Endodermal cell (in vitro differentiated cells): ENCODE results near the gene PARD3B. TPM values are rescaled to one million over a fixed set of nuclear protein-coding genes. Genes with fewer than 3 reads are reported as not detected.

Experiments
- DNase-seq: peaks from one replicate; pipeline ENCODE4 v3.0.0-alpha.2; 2017
- H3K27ac ChIP-seq: 2 replicates; pipeline ENCODE4 v1.5.1; 2013; ENCODE audit warnings: mild to moderate bottlenecking, low read depth, low read length, moderate library complexity
- H3K27me3 ChIP-seq: 2 replicates; pipeline ENCODE4 v1.6.1; 2013; ENCODE audit warnings: mild to moderate bottlenecking, low read length, moderate library complexity; ENCODE audit not compliant: insufficient read depth, control insufficient read depth, poor library complexity, severe bottlenecking
- H3K36me3 ChIP-seq: 2 replicates; pipeline ENCODE4 v1.7.0; 2013; ENCODE audit warnings: mild to moderate bottlenecking, low read length, moderate library complexity; ENCODE audit not compliant: control insufficient read depth, insufficient read depth
- H3K4me1 ChIP-seq: one replicate; pipeline ENCODE4 v1.7.0; 2013; ENCODE audit warnings: low read length; ENCODE audit not compliant: control insufficient read depth, insufficient read depth
- H3K4me3 ChIP-seq: 2 replicates; pipeline ENCODE4 v1.5.1; 2013; ENCODE audit warnings: mild to moderate bottlenecking, low read length, moderate library complexity
- H3K9ac ChIP-seq: 2 replicates; pipeline ENCODE4 v1.6.1; 2013; ENCODE audit warnings: mild to moderate bottlenecking, low read length, moderate library complexity; ENCODE audit not compliant: poor library complexity, severe bottlenecking; ENCODE audit errors: extremely low read depth
- H3K9me3 ChIP-seq: 2 replicates; pipeline ENCODE4 v1.6.1; 2013; ENCODE audit warnings: mild to moderate bottlenecking, low read length, moderate library complexity; ENCODE audit not compliant: control insufficient read depth
- H3K27ac Mint-ChIP-seq: 2 replicates; pipeline ENCODE4 v1.8.0; 2020; ENCODE audit warnings: mixed read lengths
- H3K27me3 Mint-ChIP-seq: 2 replicates; pipeline ENCODE4 v1.8.0; 2021; ENCODE audit warnings: mild to moderate bottlenecking, mixed read lengths; ENCODE audit not compliant: insufficient read depth
- H3K36me3 Mint-ChIP-seq: 2 replicates; pipeline ENCODE4 v1.8.0; 2020; ENCODE audit warnings: low read depth, mixed read lengths
- H3K4me1 Mint-ChIP-seq: 2 replicates; pipeline ENCODE4 v1.8.0; 2020; ENCODE audit warnings: mixed read lengths
- H3K4me3 Mint-ChIP-seq: 2 replicates; pipeline ENCODE4 v1.8.0; 2020; ENCODE audit warnings: mild to moderate bottlenecking, moderate library complexity, mixed read lengths
- H3K9me3 Mint-ChIP-seq: 2 replicates; pipeline ENCODE4 v1.8.0; 2020; ENCODE audit warnings: mild to moderate bottlenecking, mixed read lengths
- CTCF ChIP-seq: fragments of 200-600 bp; sonication (generic); conservative IDR thresholded peaks from 2 replicates; pipeline ENCODE4 v1.5.0; 2021; ENCODE audit warnings: antibody characterized with exemption, mild to moderate bottlenecking
- WGBS, 2 experiments: methylation state at CpG; one replicate each; pipeline versions ENCODE4 v1.1.5 to v1.1.7; 2013; ENCODE audit warnings: missing lambda C conversion rate in 2 of 2, mixed read lengths in 1 of 2; ENCODE audit not compliant: insufficient coverage in 1 of 2, insufficient read length in 1 of 2; 5-methylcytosine and 5-hydroxymethylcytosine counted together
- total RNA-seq, 2 donors: library from RNA; stranded (reverse); fragmentation: NEBNext Ultra II Directional in 1 of 2; extraction: Animal tissue kit (Norgen Biotek cat#: 25700) in 1 of 2; gene quantifications; 2 replicates in 1 of 2; 3 replicates in 1 of 2; pipeline ENCODE4 v1.2.1, GENCODE V29; 2021

Gene PARD3B
- total RNA-seq, 2 donors from 2014 or later: 2.5 to 5.6 TPM

GRCh38 chr2:205190528-205190927 is 645.3 kb downstream of the PARD3B start:
- no peaks in the 10 kb centered on the region for H3K4me1 ChIP-seq
- peaks cover 8% of the 10 kb centered on the region for H3K4me1 Mint-ChIP-seq
- H3K36me3 ChIP-seq: no peaks in the 10 kb centered on the region
- H3K9me3 Mint-ChIP-seq: no peaks in the 10 kb centered on the region
- WGBS, 2 experiments: 85 to 100% methylated on average over 1 to 2 of the region's 2 CpGs
- TF ChIP-seq CTCF: no peak
- H3K27me3 ChIP-seq: no peaks in the 10 kb centered on the region
- H3K4me3 ChIP-seq: no peak overlapping the region
- no peak overlapping the region for H3K9ac ChIP-seq
- H3K9me3 ChIP-seq: no peaks in the 10 kb centered on the region
- no peak overlapping the region for H3K4me3 Mint-ChIP-seq
- H3K36me3 Mint-ChIP-seq: no peaks in the 10 kb centered on the region
- H3K27ac Mint-ChIP-seq: no peak overlapping the region
- no peaks in the 10 kb centered on the region for H3K27me3 Mint-ChIP-seq
- no peak overlapping the region for H3K27ac ChIP-seq
- no peak for DNase-seq

- H3K4me3 Mint-ChIP-seq: no peak overlapping the region
- no peak for TF ChIP-seq CTCF
- no peak for DNase-seq
- Histone ChIP-seq H3K27ac (no peak overlapping the region), H3K9ac (no peak overlapping the region), H3K9me3 (no peaks in the 10 kb centered on the region), H3K4me3 (no peak overlapping the region), H3K27me3 (no peaks in the 10 kb centered on the region), H3K36me3 (no peaks in the 10 kb centered on the region), H3K4me1 (no peaks in the 10 kb centered on the region)
- no peaks in the 10 kb centered on the region for H3K9me3 Mint-ChIP-seq
- no peaks in the 10 kb centered on the region for H3K27me3 Mint-ChIP-seq
- H3K36me3 Mint-ChIP-seq: no peaks in the 10 kb centered on the region
- H3K4me1 Mint-ChIP-seq: peaks cover 13% of the 10 kb centered on the region
- 80% methylated on average over 5 of the region's 5 CpGs; no CpG with 5 or more reads in 1 of the 2 experiments for WGBS, 2 experiments
- H3K27ac Mint-ChIP-seq: no peak overlapping the region
These were observed 648.0 kb downstream of the PARD3B start for GRCh38 chr2:205193125-205193835.

- no peak for DNase-seq
- H3K4me1 ChIP-seq: no peaks in the 10 kb centered on the region
- Mint-ChIP-seq H3K4me3 (no peak overlapping the region), H3K27me3 (no peaks in the 10 kb centered on the region), H3K9me3 (no peaks in the 10 kb centered on the region), H3K4me1 (peaks cover 13% of the 10 kb centered on the region), H3K36me3 (no peaks in the 10 kb centered on the region), H3K27ac (no peak overlapping the region)
- no peak overlapping the region for H3K27ac ChIP-seq
- H3K9me3 ChIP-seq: no peaks in the 10 kb centered on the region
- peak; percentile 59 for TF ChIP-seq CTCF
- H3K4me3 ChIP-seq: no peak overlapping the region
- 88 to 90% methylated on average over 3 to 4 of the region's 4 CpGs for WGBS, 2 experiments
- no peaks in the 10 kb centered on the region for H3K36me3 ChIP-seq
- H3K9ac ChIP-seq: no peak overlapping the region
- no peaks in the 10 kb centered on the region for H3K27me3 ChIP-seq
These were observed 648.6 kb downstream of the PARD3B start for GRCh38 chr2:205193836-205194228.
